Keratinocyte (primary cell): ENCODE data around the gene CNKSR3. TPM values are rescaled to one million over a fixed set of nuclear protein-coding genes. Genes with fewer than 3 reads are reported as not detected.

Experiments used
- DNase-seq: peaks from one replicate; pipeline ENCODE4 v3.0.0-alpha.2; 2011; ENCODE audit warnings: low read depth, missing footprints, low spot score
- FAIRE-seq: peaks from 2 replicates; lab custom pipeline; 2011; peaks lifted over from hg19 to GRCh38; lab: Jason Lieb, UNC
- H2AFZ ChIP-seq: 2 replicates; pipeline ENCODE4 v1.6.0; 2012; ENCODE audit warnings: low read length, control low read depth, inconsistent platforms; ENCODE audit not compliant: control insufficient read depth
- H3K27ac ChIP-seq: 2 replicates; pipeline ENCODE4 v1.5.1; 2011; ENCODE audit warnings: low read length; ENCODE audit not compliant: control insufficient read depth, insufficient read depth
- H3K27me3 ChIP-seq: 3 replicates; pipeline ENCODE4 v1.6.0; 2011; ENCODE audit warnings: low read length; ENCODE audit not compliant: control insufficient read depth, insufficient read depth; ENCODE audit errors: extremely low read depth
- H3K36me3 ChIP-seq, 2 experiments: 2 replicates in 1 of 2; 3 replicates in 1 of 2; pipeline ENCODE4 v1.5.1; 2011; ENCODE audit warnings: low read length in 2 of 2, mild to moderate bottlenecking in 1 of 2; ENCODE audit not compliant: control insufficient read depth in 2 of 2, insufficient read depth in 2 of 2; ENCODE audit errors: extremely low read depth in 1 of 2
- H3K4me1 ChIP-seq: 3 replicates; pipeline ENCODE4 v1.5.1; 2011; ENCODE audit warnings: low read length; ENCODE audit not compliant: control insufficient read depth, insufficient read depth; ENCODE audit errors: extremely low read depth
- H3K4me2 ChIP-seq: 3 replicates; pipeline ENCODE4 v1.6.0; 2011; ENCODE audit warnings: low read depth, low read length; ENCODE audit not compliant: control insufficient read depth, insufficient read depth; ENCODE audit errors: extremely low read depth
- H3K4me3 ChIP-seq, 3 experiments: fragments of 200-600 bp in 1 of 3; sonication (generic) in 1 of 3; 2 replicates in 2 of 3; 3 replicates in 1 of 3; pipeline ENCODE4 v1.5.1; 2011 to 2016; ENCODE audit warnings: low read length in 3 of 3, mild to moderate bottlenecking in 3 of 3, control low read depth in 2 of 3, inconsistent platforms in 1 of 3, low read depth in 1 of 3, mixed read lengths in 1 of 3, mixed run types in 1 of 3, moderate library complexity in 1 of 3; ENCODE audit not compliant: control insufficient read depth in 2 of 3, insufficient read depth in 2 of 3; ENCODE audit errors: extremely low read depth in 1 of 3
- H3K79me2 ChIP-seq: 2 replicates; pipeline ENCODE4 v1.6.0; 2012; ENCODE audit warnings: low read length; ENCODE audit not compliant: control insufficient read depth, insufficient read depth
- H3K9ac ChIP-seq: 3 replicates; pipeline ENCODE4 v1.6.0; 2011; ENCODE audit warnings: low read length; ENCODE audit not compliant: control insufficient read depth, insufficient read depth; ENCODE audit errors: extremely low read depth
- H3K9me1 ChIP-seq: 3 replicates; pipeline ENCODE4 v1.6.0; 2011; ENCODE audit warnings: low read length; ENCODE audit not compliant: control insufficient read depth, insufficient read depth; ENCODE audit errors: extremely low read depth
- H3K9me3 ChIP-seq: 2 replicates; pipeline ENCODE4 v1.5.1; 2012; ENCODE audit warnings: low read depth, low read length; ENCODE audit not compliant: control insufficient read depth
- H4K20me1 ChIP-seq: 3 replicates; pipeline ENCODE4 v1.6.0; 2011; ENCODE audit warnings: low read length; ENCODE audit not compliant: control insufficient read depth, insufficient read depth; ENCODE audit errors: extremely low read depth
- EZH2 ChIP-seq: IDR thresholded peaks from one replicate; pipeline ENCODE4 v1.6.1; 2012; ENCODE audit warnings: inconsistent platforms, mild to moderate bottlenecking, low read length, moderate library complexity
- dilution Hi-C: fragments of 300-500 bp; cut with MboI; formaldehyde crosslinking; loops from one replicate; pipeline ENCODE4 v1.7.0; 2020; ENCODE audit warnings: low sequenced_read_pairs; ENCODE audit not compliant: extremely low pct_ligation_motif_present
- polyA plus RNA-seq, 5 experiments: library from polyadenylated mRNA; depleted of rRNA in 3 of 5; stranded (reverse) in 3 of 5; stranded (forward) in 1 of 5; unstranded in 1 of 5; fragments of >200 nt; gene quantifications; 1 replicate in 1 of 5; 2 replicates in 3 of 5; 3 replicates in 1 of 5; pipeline versions ENCODE4 v1.2.1 to v1.2.3, GENCODE V29; 2011 to 2012; ENCODE audit warnings: missing spikeins in 2 of 5, low read depth in 1 of 5, low replicate concordance in 1 of 5
- TF ChIP-seq, protein P1 (sequence below), 3 experiments: IDR thresholded peaks in 1 of 3; conservative IDR thresholded peaks in 1 of 3; optimal IDR thresholded peaks in 1 of 3; 2 replicates in 2 of 3; 3 replicates in 1 of 3; pipeline versions ENCODE3 to v1.5.1; 2011; ENCODE audit warnings: low read length in 3 of 3, mild to moderate bottlenecking in 3 of 3, moderate library complexity in 2 of 3, control low read depth in 1 of 3, inconsistent platforms in 1 of 3; ENCODE audit not compliant: insufficient read depth in 2 of 3; ENCODE audit errors: extremely low read depth in 1 of 3

The CNKSR3 gene
- polyA plus RNA-seq, 1 donor (not counting 4 experiments of a cell fraction or from before 2014, with no cell fraction given), result 2.0 TPM

DNA sequence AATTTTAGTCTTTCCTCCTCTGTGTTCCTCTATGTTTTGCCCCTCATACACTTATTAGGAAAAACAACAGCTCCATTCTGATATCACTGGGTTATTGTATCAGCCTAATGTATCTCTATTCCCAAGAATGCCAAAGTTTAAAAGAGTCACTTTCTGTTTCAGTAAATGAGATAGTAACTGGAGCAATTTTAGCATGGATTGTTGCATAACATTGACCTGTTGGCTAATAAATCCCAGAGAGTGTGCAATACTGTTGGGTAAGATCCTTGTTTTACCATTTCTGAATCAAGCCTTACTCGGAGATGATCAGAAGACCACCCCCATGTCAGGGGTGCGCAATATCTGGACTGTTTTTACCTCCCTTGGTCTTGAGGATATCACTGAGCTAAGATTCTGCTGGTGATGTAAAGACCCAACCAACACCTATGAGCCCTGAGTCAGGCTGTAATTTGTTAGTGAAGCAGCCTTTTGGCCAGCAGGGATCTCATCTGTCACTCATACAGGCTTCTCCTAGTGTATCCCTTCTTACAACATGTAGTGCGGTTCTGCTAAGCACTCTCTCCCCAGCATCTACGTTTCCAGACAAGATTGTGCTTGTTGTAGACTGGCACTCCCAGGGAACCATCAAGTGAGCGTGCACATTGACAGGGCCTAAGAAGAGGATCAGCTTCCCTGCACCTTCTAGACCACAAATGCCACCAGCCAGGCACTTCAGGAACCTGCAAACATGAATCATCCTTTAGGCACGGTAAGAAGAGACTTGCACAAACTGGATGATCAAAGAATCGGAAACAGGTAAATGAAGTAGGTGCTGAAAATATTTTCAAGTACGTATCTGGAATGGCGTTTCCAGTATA is 142.4 kb downstream of the CNKSR3 start:
- Histone ChIP-seq H3K9me3 (no peaks in the 10 kb centered on the region), H3K9me1 (no peaks in the 10 kb centered on the region), H3K36me3 (no peaks in the 10 kb centered on the region), H3K4me3 (no peak overlapping the region), H3K4me2 (peak overlapping the region; percentile 19), H2AFZ (no peak overlapping the region), H3K27me3 (no peaks in the 10 kb centered on the region), H3K79me2 (no peaks in the 10 kb centered on the region), H4K20me1 (no peaks in the 10 kb centered on the region), H3K4me1 (peaks cover 23% of the 10 kb centered on the region), H3K27ac (peak overlapping the region; percentile 30), H3K9ac (no peak overlapping the region)
- dilution Hi-C loops, result no loop called here
- TF ChIP-seq, protein P1, sequence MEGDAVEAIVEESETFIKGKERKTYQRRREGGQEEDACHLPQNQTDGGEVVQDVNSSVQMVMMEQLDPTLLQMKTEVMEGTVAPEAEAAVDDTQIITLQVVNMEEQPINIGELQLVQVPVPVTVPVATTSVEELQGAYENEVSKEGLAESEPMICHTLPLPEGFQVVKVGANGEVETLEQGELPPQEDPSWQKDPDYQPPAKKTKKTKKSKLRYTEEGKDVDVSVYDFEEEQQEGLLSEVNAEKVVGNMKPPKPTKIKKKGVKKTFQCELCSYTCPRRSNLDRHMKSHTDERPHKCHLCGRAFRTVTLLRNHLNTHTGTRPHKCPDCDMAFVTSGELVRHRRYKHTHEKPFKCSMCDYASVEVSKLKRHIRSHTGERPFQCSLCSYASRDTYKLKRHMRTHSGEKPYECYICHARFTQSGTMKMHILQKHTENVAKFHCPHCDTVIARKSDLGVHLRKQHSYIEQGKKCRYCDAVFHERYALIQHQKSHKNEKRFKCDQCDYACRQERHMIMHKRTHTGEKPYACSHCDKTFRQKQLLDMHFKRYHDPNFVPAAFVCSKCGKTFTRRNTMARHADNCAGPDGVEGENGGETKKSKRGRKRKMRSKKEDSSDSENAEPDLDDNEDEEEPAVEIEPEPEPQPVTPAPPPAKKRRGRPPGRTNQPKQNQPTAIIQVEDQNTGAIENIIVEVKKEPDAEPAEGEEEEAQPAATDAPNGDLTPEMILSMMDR (optimal IDR thresholded peaks at IDR 0.05 in 1 of 3, IDR thresholded peaks at IDR 0.05 in 1 of 3, conservative IDR thresholded peaks at IDR 0.05 in 1 of 3; ENCODE audit: extremely low read depth in 1 of 3, insufficient read depth in 2 of 3, low read length in 3 of 3), result peak in 1 of 3 experiments; percentile 17
- TF ChIP-seq EZH2, result no peak
- FAIRE-seq, result peak; percentile 92
- DNase-seq, result peak; percentile 92

DNA sequence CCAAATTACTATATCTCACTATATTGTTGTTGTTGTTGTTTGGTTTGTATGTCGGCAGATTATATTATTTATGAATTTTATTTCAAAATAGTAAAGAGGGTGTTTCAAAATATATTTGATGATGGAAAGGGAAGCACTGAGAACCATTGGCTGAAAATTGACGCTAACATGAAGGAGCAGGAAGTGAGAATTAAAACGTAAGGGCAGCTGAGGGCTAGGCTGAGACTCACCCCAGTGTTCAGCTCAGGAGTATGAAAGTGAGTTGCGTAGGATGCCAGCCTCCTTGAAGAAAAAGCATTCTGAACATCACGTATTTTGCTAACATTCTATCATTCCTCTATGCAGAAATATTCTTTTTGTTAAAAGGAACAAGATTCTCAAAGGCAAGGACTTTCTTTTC is 143.1 kb downstream of the CNKSR3 start:
- no peak for DNase-seq
- Histone ChIP-seq H3K4me1 (peaks cover 23% of the 10 kb centered on the region), H3K4me2 (no peak overlapping the region), H2AFZ (no peak overlapping the region), H3K27ac (no peak overlapping the region), H4K20me1 (no peaks in the 10 kb centered on the region), H3K27me3 (no peaks in the 10 kb centered on the region), H3K36me3 (no peaks in the 10 kb centered on the region), H3K4me3 (no peak overlapping the region), H3K9me1 (no peaks in the 10 kb centered on the region), H3K79me2 (no peaks in the 10 kb centered on the region), H3K9ac (no peak overlapping the region), H3K9me3 (no peaks in the 10 kb centered on the region)
- dilution Hi-C loops, result no loop called here
- no peak for FAIRE-seq
- TF ChIP-seq, protein P1 (optimal IDR thresholded peaks at IDR 0.05 in 1 of 3, IDR thresholded peaks at IDR 0.05 in 1 of 3, conservative IDR thresholded peaks at IDR 0.05 in 1 of 3; ENCODE audit: extremely low read depth in 1 of 3, insufficient read depth in 2 of 3, low read length in 3 of 3), result no peak
- TF ChIP-seq EZH2, result no peak
